Memory B cell (primary cell): ENCODE results near the gene GNB3.

Experiments used
- ATAC-seq: fragments of 150-1000 bp; cut with Tn5 transposase; 2 replicates; pipeline ENCODE4 v1.10.0; 2021; ENCODE audit warnings: low read depth, mild to moderate bottlenecking, moderate library complexity
- DNase-seq, 2 donors: peaks; one replicate each; pipeline ENCODE4 v3.0.0; 2022; ENCODE audit warnings: low spot score in 2 of 2
- H3K27ac Mint-ChIP-seq: one replicate; pipeline ENCODE4 v1.8.0; 2022; ENCODE audit warnings: mild to moderate bottlenecking, moderate library complexity, mixed read lengths
- H3K27me3 Mint-ChIP-seq: one replicate; pipeline ENCODE4 v1.8.0; 2022; ENCODE audit warnings: mixed read lengths
- H3K36me3 Mint-ChIP-seq: one replicate; pipeline ENCODE4 v1.8.0; 2022; ENCODE audit warnings: mild to moderate bottlenecking, mixed read lengths
- H3K4me1 Mint-ChIP-seq: one replicate; pipeline ENCODE4 v1.8.0; 2022; ENCODE audit warnings: mixed read lengths
- H3K4me3 Mint-ChIP-seq: one replicate; pipeline ENCODE4 v1.8.0; 2022; ENCODE audit warnings: mild to moderate bottlenecking, moderate library complexity, mixed read lengths
- H3K9me3 Mint-ChIP-seq: one replicate; pipeline ENCODE4 v1.8.0; 2022; ENCODE audit warnings: mixed read lengths

The GNB3 gene

GRCh38 chr12:6837370-6838060, 3.2 kb upstream of the GNB3 start:
- no peaks in the 10 kb centered on the region for H3K9me3 Mint-ChIP-seq
- H3K36me3 Mint-ChIP-seq = no peaks in the 10 kb centered on the region
- no peaks in the 10 kb centered on the region for H3K27me3 Mint-ChIP-seq
- H3K4me1 Mint-ChIP-seq = peaks cover 17% of the 10 kb centered on the region
- ATAC-seq = no peak
- no peak overlapping the region for H3K4me3 Mint-ChIP-seq
- H3K27ac Mint-ChIP-seq = no peak overlapping the region
- DNase-seq = no peak

- H3K4me3 Mint-ChIP-seq = peak overlapping the region; percentile 21
- no peak overlapping the region for H3K27ac Mint-ChIP-seq
- H3K9me3 Mint-ChIP-seq = no peaks in the 10 kb centered on the region
- peaks cover 6% of the 10 kb centered on the region for H3K27me3 Mint-ChIP-seq
- ATAC-seq = no peak
- H3K36me3 Mint-ChIP-seq = no peaks in the 10 kb centered on the region
- DNase-seq = no peak
- peaks cover 22% of the 10 kb centered on the region for H3K4me1 Mint-ChIP-seq
Observed at GRCh38 chr12:6838854-6839253, 1.9 kb upstream of the GNB3 start.

- Mint-ChIP-seq H3K4me1 (peaks cover 22% of the 10 kb centered on the region), H3K36me3 (no peaks in the 10 kb centered on the region), H3K27ac (no peak overlapping the region), H3K9me3 (no peaks in the 10 kb centered on the region), H3K4me3 (peak overlapping the region; percentile 25), H3K27me3 (peaks cover 6% of the 10 kb centered on the region)
- ATAC-seq = peak; percentile 91
- peak in 1 of 2 donors; percentile 45 for DNase-seq
Observed at GRCh38 chr12:6839482-6840201, 1.1 kb upstream of the GNB3 start.

GRCh38 chr12:6840330-6840729, 395 bp upstream of the GNB3 start:
- no peak for DNase-seq
- Mint-ChIP-seq H3K27me3 (peaks cover 6% of the 10 kb centered on the region), H3K4me1 (peaks cover 22% of the 10 kb centered on the region), H3K27ac (no peak overlapping the region), H3K4me3 (peak overlapping the region; percentile 25), H3K9me3 (no peaks in the 10 kb centered on the region), H3K36me3 (no peaks in the 10 kb centered on the region)
- peak; percentile 10 for ATAC-seq

- no peak for DNase-seq
- Mint-ChIP-seq H3K4me3 (no peak overlapping the region), H3K4me1 (peaks cover 18% of the 10 kb centered on the region), H3K36me3 (no peaks in the 10 kb centered on the region), H3K27ac (no peak overlapping the region), H3K27me3 (peaks cover 6% of the 10 kb centered on the region), H3K9me3 (no peaks in the 10 kb centered on the region)
- ATAC-seq = no peak
Observed at GRCh38 chr12:6842075-6842474, 1.4 kb downstream of the GNB3 start.

GRCh38 chr12:6843118-6843902, 2.6 kb downstream of the GNB3 start:
- no peaks in the 10 kb centered on the region for H3K36me3 Mint-ChIP-seq
- H3K9me3 Mint-ChIP-seq = no peaks in the 10 kb centered on the region
- peaks cover 18% of the 10 kb centered on the region for H3K4me1 Mint-ChIP-seq

GRCh38 chr12:6845395-6845794, 4.7 kb downstream of the GNB3 start:
- H3K27ac Mint-ChIP-seq = no peak overlapping the region
- H3K4me1 Mint-ChIP-seq = peaks cover 10% of the 10 kb centered on the region
- ATAC-seq = no peak

More at GRCh38 chr12:6843118-6843902, 2.6 kb downstream of the GNB3 start:
- no peak overlapping the region for H3K27ac Mint-ChIP-seq
- peaks cover 6% of the 10 kb centered on the region for H3K27me3 Mint-ChIP-seq
- ATAC-seq (no peak), DNase-seq (no peak)
- H3K4me3 Mint-ChIP-seq = no peak overlapping the region

GRCh38 chr12:6846316-6846869, 5.7 kb downstream of the GNB3 start:
- peaks cover 13% of the 10 kb centered on the region for H3K4me1 Mint-ChIP-seq
- DNase-seq (no peak), ATAC-seq (no peak)
- no peaks in the 10 kb centered on the region for H3K36me3 Mint-ChIP-seq
- H3K9me3 Mint-ChIP-seq = no peaks in the 10 kb centered on the region
- H3K27me3 Mint-ChIP-seq = peaks cover 6% of the 10 kb centered on the region
- H3K27ac Mint-ChIP-seq = no peak overlapping the region
- H3K4me3 Mint-ChIP-seq = no peak overlapping the region

More at GRCh38 chr12:6845395-6845794, 4.7 kb downstream of the GNB3 start:
- peaks cover 6% of the 10 kb centered on the region for H3K27me3 Mint-ChIP-seq
- no peak overlapping the region for H3K4me3 Mint-ChIP-seq
- no peak for DNase-seq
- H3K9me3 Mint-ChIP-seq = no peaks in the 10 kb centered on the region
- no peaks in the 10 kb centered on the region for H3K36me3 Mint-ChIP-seq

- Mint-ChIP-seq H3K27ac (no peak overlapping the region), H3K4me1 (peaks cover 13% of the 10 kb centered on the region), H3K4me3 (no peak overlapping the region), H3K36me3 (no peaks in the 10 kb centered on the region), H3K27me3 (peaks cover 6% of the 10 kb centered on the region), H3K9me3 (no peaks in the 10 kb centered on the region)
- no peak for DNase-seq
- no peak for ATAC-seq
Observed at GRCh38 chr12:6847676-6848075, 7.0 kb downstream of the GNB3 start.

GRCh38 chr12:6849427-6849826, 8.7 kb downstream of the GNB3 start:
- Mint-ChIP-seq H3K4me1 (peaks cover 18% of the 10 kb centered on the region), H3K27me3 (no peaks in the 10 kb centered on the region), H3K27ac (no peak overlapping the region), H3K36me3 (peaks cover 3% of the 10 kb centered on the region), H3K9me3 (no peaks in the 10 kb centered on the region), H3K4me3 (no peak overlapping the region)
- DNase-seq (no peak), ATAC-seq (no peak)

- no peak for DNase-seq
- H3K4me1 Mint-ChIP-seq = peaks cover 18% of the 10 kb centered on the region
- no peaks in the 10 kb centered on the region for H3K9me3 Mint-ChIP-seq
- no peak for ATAC-seq
- no peaks in the 10 kb centered on the region for H3K27me3 Mint-ChIP-seq
- peak overlapping the region; percentile 52 for H3K27ac Mint-ChIP-seq
- H3K4me3 Mint-ChIP-seq = no peak overlapping the region
- peaks cover 3% of the 10 kb centered on the region for H3K36me3 Mint-ChIP-seq
Observed at GRCh38 chr12:6849976-6850560, 9.3 kb downstream of the GNB3 start.

GRCh38 chr12:6850796-6851152, 10.0 kb downstream of the GNB3 start:
- Mint-ChIP-seq H3K27ac (peak overlapping the region; percentile 84), H3K9me3 (no peaks in the 10 kb centered on the region), H3K4me3 (no peak overlapping the region), H3K36me3 (peaks cover 4% of the 10 kb centered on the region), H3K27me3 (no peaks in the 10 kb centered on the region), H3K4me1 (peaks cover 18% of the 10 kb centered on the region)
- DNase-seq = no peak
- no peak for ATAC-seq

- Mint-ChIP-seq H3K27me3 (no peaks in the 10 kb centered on the region), H3K36me3 (peaks cover 8% of the 10 kb centered on the region), H3K9me3 (no peaks in the 10 kb centered on the region), H3K4me1 (peaks cover 20% of the 10 kb centered on the region), H3K4me3 (peak within 1 kb of the TSS; percentile 90), H3K27ac (peak within 1 kb of the TSS; percentile 84)
- peak; percentile 54 for ATAC-seq
- DNase-seq = peak; percentile 85 to 90
Observed at GRCh38 chr12:6851153-6851920, 10.6 kb downstream of the GNB3 start, which contains the start of gene CDCA3. Gene CDCA3 (minus strand): TSS chr12:6851286. CDS start chr12:6850952, 334 bp downstream.
